ENCODE measurements around the gene AKAP13. TPM values are rescaled to one million over a fixed set of nuclear protein-coding genes. Genes with fewer than 3 reads are reported as not detected.

Gene AKAP13
- polyA plus RNA-seq, 1 experiment = 13.6 TPM

DNA sequence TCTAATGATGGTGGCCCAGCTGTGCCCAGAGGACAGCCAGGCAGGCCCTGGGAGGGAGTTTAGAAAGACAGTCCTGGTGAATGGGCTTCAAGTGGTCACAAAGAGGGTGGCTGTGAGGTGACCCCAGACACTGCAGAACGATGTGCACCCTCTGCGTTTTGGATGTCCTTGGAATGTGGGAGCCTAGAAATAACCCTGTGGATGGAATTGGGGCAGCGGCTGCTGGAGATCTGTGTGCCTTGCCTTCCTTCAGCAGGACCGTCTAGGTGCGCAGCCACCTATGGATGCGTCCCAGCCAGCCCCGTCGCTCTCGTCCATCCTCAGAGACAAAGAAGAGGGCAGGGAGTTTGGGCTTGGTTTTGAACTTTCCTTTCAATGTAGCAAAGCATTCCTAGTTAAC lies 367.8 kb downstream of the AKAP13 start:
- TF ChIP-seq, protein P1, sequence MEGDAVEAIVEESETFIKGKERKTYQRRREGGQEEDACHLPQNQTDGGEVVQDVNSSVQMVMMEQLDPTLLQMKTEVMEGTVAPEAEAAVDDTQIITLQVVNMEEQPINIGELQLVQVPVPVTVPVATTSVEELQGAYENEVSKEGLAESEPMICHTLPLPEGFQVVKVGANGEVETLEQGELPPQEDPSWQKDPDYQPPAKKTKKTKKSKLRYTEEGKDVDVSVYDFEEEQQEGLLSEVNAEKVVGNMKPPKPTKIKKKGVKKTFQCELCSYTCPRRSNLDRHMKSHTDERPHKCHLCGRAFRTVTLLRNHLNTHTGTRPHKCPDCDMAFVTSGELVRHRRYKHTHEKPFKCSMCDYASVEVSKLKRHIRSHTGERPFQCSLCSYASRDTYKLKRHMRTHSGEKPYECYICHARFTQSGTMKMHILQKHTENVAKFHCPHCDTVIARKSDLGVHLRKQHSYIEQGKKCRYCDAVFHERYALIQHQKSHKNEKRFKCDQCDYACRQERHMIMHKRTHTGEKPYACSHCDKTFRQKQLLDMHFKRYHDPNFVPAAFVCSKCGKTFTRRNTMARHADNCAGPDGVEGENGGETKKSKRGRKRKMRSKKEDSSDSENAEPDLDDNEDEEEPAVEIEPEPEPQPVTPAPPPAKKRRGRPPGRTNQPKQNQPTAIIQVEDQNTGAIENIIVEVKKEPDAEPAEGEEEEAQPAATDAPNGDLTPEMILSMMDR (IDR thresholded peaks at IDR 0.05; ENCODE audit: insufficient read depth, low read depth, low read length) = no peak
- Histone ChIP-seq H3K36me3 (ENCODE audit: control insufficient read depth, insufficient read depth, low read length) (peaks cover 29% of the 10 kb centered on the region), H3K27me3 (ENCODE audit: control insufficient read depth, insufficient read depth, low read length) (no peaks in the 10 kb centered on the region), H3K4me3 (ENCODE audit: low read depth, low read length) (no peak overlapping the region)
- CTCF ChIA-PET = no interaction called here
- POLR2A ChIA-PET = no interaction called here
- no peak for DNase-seq (ENCODE audit: low read depth)

DNA sequence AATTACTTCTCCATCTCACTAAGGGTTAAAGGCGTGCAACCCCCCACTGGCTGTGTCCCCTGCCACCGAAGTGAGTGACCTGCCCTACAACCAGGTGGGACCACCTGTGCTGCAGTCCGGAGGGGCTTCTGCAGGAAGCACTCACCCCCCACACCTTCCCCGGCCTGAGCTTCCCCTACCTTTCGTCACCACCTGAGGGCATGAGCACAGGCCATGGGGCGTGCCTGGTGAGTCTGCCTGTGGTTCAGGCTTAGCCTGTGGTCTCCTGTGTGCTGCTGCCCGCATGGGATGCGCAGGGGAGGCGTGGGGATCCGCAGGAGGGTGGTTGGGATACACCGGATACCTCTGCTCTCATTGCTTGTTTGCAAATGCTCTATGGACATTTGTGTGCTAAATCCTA lies 368.3 kb downstream of the AKAP13 start:
- Histone ChIP-seq H3K36me3 (ENCODE audit: control insufficient read depth, insufficient read depth, low read length) (peaks cover 24% of the 10 kb centered on the region), H3K4me3 (ENCODE audit: low read depth, low read length) (no peak overlapping the region), H3K27me3 (ENCODE audit: control insufficient read depth, insufficient read depth, low read length) (no peaks in the 10 kb centered on the region)
- no peak for DNase-seq (ENCODE audit: low read depth)
- TF ChIP-seq, protein P1 (IDR thresholded peaks at IDR 0.05; ENCODE audit: insufficient read depth, low read depth, low read length) = no peak
- ChIA-PET CTCF (interaction anchor here (0.9 to 1.1 kb wide), 2 partner anchors 17 to 18 kb away, joined by 3 read pairs; no protein-coding TSS in a partner anchor), POLR2A (no interaction called here)

- DNase-seq (ENCODE audit: low read depth) = no peak
- ChIA-PET POLR2A (no interaction called here), CTCF (interaction anchor here (0.9 to 1.3 kb wide), 4 partner anchors 17 to 91 kb away, joined by 3 to 4 read pairs (median 3); no protein-coding TSS in a partner anchor)
- no peak overlapping the region for H3K4me3 ChIP-seq (ENCODE audit: low read depth, low read length)
- peaks cover 20% of the 10 kb centered on the region for H3K36me3 ChIP-seq (ENCODE audit: control insufficient read depth, insufficient read depth, low read length)
- H3K27me3 ChIP-seq (ENCODE audit: control insufficient read depth, insufficient read depth, low read length) = no peaks in the 10 kb centered on the region
- TF ChIP-seq, protein P1 (IDR thresholded peaks at IDR 0.05; ENCODE audit: insufficient read depth, low read depth, low read length) = no peak
Observed at GRCh38 chr15:85749261-85750151, 369.1 kb downstream of the AKAP13 start.

DNA sequence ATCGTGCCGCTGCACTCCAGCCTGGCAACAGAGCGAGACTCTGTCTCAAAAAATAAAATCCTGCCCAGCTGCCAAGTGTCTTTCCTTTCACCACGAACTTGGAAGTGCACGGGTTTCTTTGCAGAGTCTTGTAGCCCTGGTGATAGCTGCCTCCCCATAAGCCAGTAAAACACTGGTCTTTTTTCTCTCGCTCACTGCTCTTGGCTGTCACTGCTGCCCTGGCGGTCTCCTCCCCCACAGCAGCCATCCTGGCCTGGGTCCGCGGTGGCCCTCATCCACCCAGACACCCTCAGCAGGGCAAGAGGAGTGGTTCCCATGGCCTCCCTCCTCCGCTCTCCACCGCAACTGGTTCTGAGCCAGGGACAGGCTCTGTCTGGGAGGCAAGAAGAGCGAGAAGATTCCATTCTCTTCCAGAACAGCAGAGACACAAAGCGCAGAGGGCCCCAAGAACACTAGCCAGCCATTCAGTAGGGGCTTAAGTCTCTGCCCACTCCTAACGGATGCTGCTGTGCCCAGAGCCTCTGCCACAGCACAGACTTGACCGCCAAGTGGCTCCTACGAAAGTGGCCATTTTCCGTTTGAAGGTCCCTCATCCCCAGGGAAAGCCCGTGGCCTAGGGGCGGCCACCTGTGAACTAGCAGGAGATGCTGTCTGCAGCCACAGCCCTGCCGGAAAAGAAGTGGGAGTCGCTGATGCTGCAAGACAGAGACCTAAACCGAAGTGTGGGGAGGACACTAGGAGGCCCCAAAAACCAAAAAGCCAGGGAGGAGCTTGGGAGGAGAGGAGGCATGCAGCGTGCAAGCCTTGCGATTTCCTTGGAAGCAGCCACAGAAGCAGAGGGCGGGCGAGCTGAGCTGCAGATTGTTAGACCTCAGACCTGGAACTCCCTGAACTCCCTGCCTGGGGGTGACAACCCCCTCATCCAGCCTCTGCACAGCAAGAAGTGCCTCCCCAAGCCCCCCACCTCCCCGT lies 370.2 kb downstream of the AKAP13 start:
- no peak for DNase-seq (ENCODE audit: low read depth)
- no peak overlapping the region for H3K4me3 ChIP-seq (ENCODE audit: low read depth, low read length)
- CTCF ChIA-PET = interaction anchor here (0.9 to 2.1 kb wide), 4 partner anchors 13 to 90 kb away, joined by 3 to 5 read pairs (median 4); no protein-coding TSS in a partner anchor

More for the DNA sequence above, 370.2 kb downstream of the AKAP13 start:
- H3K27me3 ChIP-seq (ENCODE audit: control insufficient read depth, insufficient read depth, low read length) = no peaks in the 10 kb centered on the region
- POLR2A ChIA-PET = no interaction called here
- H3K36me3 ChIP-seq (ENCODE audit: control insufficient read depth, insufficient read depth, low read length) = peaks cover 12% of the 10 kb centered on the region
- TF ChIP-seq, protein P1 (IDR thresholded peaks at IDR 0.05; ENCODE audit: insufficient read depth, low read depth, low read length) = no peak

Measured in BJ (cell line).